ENCODE results near the gene TBC1D1.

TBC1D1 gene

DNA sequence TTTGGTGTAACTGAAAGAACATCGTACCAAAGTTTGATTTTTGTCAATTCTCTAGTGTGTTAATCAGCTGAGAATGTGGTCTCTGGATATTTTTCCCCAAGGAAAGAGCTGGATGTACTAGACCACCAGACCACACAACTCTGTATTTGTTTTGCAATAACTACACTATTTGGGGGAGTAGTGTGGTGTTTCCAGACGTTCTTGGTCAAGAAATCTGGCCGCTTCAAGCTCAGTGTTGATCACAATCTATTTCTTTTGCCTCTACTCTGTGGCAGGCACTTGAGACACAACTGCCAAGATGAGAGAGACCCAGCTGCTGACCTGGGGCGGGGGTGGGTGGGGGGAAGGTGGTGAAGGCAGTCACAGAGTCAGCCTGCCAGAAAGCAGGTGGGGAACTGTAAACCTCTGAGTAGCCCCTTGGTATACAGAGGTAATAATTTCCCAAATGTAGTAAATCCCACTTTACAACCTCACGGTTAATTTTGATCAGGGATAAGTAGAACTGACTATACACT is 99.9 kb downstream of the TBC1D1 start:
- no peak overlapping the region for H3K4me3 ChIP-seq (ENCODE audit: low read depth, low read length)
- no peaks in the 10 kb centered on the region for H3K9me3 ChIP-seq (ENCODE audit: control insufficient read depth, insufficient read depth, low read length)
- H3K4me1 ChIP-seq (ENCODE audit: control insufficient read depth, insufficient read depth, low read length), result peaks cover 41% of the 10 kb centered on the region
- H3K9ac ChIP-seq (ENCODE audit: low read depth, low read length), result no peak overlapping the region
- H3K36me3 ChIP-seq (ENCODE audit: control insufficient read depth, insufficient read depth, low read length), result no peaks in the 10 kb centered on the region
- H3K27me3 ChIP-seq (ENCODE audit: control insufficient read depth, insufficient read depth, low read length), result no peaks in the 10 kb centered on the region

DNA sequence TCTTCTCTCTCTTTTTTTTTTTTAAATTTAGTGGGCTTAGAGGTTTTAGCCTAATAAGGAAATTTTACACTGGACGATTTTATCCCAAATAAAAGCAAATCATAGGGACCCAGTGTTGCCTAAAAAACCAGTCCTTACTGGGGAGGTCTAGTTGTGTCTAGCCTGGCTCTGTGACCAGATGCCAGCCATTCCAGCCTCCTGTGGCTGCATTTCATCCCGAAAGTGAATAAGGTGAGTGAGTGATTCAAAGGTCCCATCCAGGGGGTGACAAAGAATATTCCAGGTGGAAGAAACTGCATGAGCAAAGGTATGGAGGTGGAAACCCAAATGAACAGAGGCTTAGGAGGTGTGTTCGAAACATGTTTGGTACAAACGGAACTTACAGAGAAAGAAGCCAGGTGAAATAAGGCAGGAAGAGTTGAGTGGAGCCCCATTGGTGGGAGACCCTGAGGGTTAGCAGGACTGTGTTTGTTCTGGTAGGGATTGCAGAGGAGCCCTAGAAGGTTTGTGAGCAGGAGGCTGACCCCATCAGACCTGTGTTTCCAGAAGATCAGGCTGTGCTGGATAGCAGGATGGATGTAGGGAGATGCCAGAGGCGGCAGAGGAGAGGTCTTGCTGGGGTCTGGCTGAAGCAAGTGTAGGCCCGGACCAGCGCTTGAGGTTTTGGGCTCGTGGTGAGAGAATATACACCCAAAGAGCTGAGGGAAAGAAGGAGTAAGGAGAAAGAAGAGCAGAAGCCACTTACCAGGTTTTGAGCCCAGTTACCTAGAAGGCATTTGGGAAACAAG is 100.9 kb downstream of the TBC1D1 start:
- Histone ChIP-seq H3K27me3 (ENCODE audit: control insufficient read depth, insufficient read depth, low read length) (no peaks in the 10 kb centered on the region), H3K9ac (ENCODE audit: low read depth, low read length) (no peak overlapping the region), H3K4me3 (ENCODE audit: low read depth, low read length) (no peak overlapping the region), H3K4me1 (ENCODE audit: control insufficient read depth, insufficient read depth, low read length) (peaks cover 40% of the 10 kb centered on the region), H3K36me3 (ENCODE audit: control insufficient read depth, insufficient read depth, low read length) (no peaks in the 10 kb centered on the region), H3K9me3 (ENCODE audit: control insufficient read depth, insufficient read depth, low read length) (no peaks in the 10 kb centered on the region)

DNA sequence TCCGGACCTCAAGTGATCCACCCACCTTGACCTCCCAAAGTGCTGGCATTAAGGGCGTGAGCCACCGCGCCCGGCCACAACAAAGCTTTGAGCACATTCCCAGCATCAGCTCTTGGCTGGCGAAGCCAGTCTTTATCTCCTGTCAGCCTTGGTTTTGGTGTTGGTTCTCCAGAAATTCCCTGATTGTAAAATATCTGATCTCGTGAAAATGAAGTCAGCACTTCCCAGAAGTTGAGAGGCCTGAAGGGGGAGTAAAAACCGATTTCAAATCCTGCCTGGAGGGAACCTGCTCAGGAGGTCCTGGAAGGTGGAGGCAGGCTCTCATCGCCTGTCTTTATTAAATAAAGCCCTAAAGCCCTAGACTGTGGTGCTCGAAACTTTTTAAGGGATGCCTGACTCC is 102.9 kb downstream of the TBC1D1 start:
- Histone ChIP-seq H3K4me3 (ENCODE audit: low read depth, low read length) (no peak overlapping the region), H3K9me3 (ENCODE audit: control insufficient read depth, insufficient read depth, low read length) (no peaks in the 10 kb centered on the region), H3K4me1 (ENCODE audit: control insufficient read depth, insufficient read depth, low read length) (peaks cover 28% of the 10 kb centered on the region), H3K27me3 (ENCODE audit: control insufficient read depth, insufficient read depth, low read length) (no peaks in the 10 kb centered on the region), H3K36me3 (ENCODE audit: control insufficient read depth, insufficient read depth, low read length) (no peaks in the 10 kb centered on the region), H3K9ac (ENCODE audit: low read depth, low read length) (no peak overlapping the region)

DNA sequence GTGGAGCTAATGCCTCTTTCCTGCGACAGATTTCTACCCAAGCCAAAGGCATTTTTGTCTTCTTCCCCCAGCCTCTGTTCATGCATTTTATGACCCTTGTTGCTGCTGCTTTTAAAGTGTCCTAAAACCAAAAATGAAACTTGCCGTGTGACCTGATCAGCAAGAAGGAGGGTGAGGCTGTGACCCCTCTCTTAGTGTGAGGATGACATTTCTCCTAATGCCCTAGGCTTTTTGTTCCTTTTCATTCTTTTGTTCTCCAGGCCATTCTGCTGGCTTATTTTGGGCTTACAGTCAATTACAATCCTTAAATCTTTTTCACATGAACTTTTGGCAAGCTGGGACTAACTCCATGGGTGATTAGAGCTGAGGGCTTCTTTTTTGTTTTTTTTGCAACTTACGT is 103.7 kb downstream of the TBC1D1 start:
- peaks cover 21% of the 10 kb centered on the region for H3K4me1 ChIP-seq (ENCODE audit: control insufficient read depth, insufficient read depth, low read length)
- H3K9ac ChIP-seq (ENCODE audit: low read depth, low read length), result no peak overlapping the region

DNA sequence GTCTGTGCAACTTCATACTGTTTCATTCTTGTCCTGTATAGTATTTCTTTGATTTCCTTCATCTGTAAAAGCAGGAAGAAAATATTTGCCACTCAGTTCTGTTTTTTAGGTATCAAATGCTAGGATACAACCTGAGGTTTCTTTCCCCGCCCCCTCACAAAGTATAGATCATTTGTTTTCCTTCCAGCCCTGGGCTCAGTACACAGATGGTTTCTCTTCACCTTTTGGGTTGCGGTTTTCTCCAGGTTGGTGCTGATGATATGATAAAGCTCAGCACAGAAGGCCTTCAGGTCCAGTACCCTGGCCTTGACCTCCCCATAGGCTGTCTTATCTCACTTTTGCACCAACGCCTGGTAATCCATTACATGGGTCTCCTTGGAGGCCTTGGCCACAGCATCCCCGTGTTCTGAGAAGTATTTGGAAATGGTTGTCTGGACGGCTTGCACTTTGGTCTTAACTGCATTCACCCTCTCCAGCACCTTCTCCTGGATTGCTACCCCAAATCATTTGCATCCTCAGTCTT is 104.5 kb downstream of the TBC1D1 start:
- H3K4me3 ChIP-seq (ENCODE audit: low read depth, low read length), result no peak overlapping the region
- H3K36me3 ChIP-seq (ENCODE audit: control insufficient read depth, insufficient read depth, low read length), result no peaks in the 10 kb centered on the region
- H3K9ac ChIP-seq (ENCODE audit: low read depth, low read length), result no peak overlapping the region
- peaks cover 18% of the 10 kb centered on the region for H3K4me1 ChIP-seq (ENCODE audit: control insufficient read depth, insufficient read depth, low read length)
- no peaks in the 10 kb centered on the region for H3K9me3 ChIP-seq (ENCODE audit: control insufficient read depth, insufficient read depth, low read length)
- H3K27me3 ChIP-seq (ENCODE audit: control insufficient read depth, insufficient read depth, low read length), result no peaks in the 10 kb centered on the region

More for the DNA sequence above, 103.7 kb downstream of the TBC1D1 start:
- H3K36me3 ChIP-seq (ENCODE audit: control insufficient read depth, insufficient read depth, low read length), result no peaks in the 10 kb centered on the region
- H3K4me3 ChIP-seq (ENCODE audit: low read depth, low read length), result no peak overlapping the region
- no peaks in the 10 kb centered on the region for H3K9me3 ChIP-seq (ENCODE audit: control insufficient read depth, insufficient read depth, low read length)
- no peaks in the 10 kb centered on the region for H3K27me3 ChIP-seq (ENCODE audit: control insufficient read depth, insufficient read depth, low read length)

DNA sequence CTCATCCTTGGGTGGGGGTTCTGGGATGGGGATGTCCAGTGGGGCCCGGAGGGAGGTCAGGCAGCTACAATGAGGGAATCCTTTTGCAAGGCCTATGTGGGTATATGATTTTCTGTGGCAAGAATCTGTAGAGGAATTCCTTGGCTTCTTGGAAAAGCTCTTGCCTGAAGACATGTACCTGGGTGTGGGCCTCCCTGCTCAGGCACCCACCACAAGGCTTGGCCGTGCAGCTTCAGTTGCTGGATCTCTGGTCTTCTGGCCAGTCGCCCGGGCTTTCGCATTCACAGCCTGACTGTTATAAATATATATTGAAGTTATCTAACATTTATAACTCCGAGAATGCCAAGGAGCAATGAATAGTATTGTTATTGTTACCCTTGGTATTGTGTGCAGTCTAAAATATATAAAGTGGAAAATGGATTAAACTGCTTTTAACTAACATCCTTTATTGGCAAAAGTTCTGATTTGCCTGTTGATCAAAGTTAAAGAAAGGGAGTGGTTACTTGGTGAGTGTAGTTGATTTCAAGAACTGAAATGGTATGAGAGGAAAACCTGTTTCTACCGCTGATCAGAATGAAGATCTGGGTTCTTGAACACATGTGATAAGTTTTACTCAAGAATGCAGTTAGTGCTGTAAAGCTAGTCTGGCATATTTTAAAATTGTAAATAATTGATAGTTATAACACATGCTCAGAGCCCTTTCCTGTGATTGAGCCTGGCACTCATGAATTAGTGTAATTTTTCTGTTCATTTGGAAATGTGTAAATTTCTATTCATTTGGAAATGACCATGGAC is 105.3 kb downstream of the TBC1D1 start:
- Histone ChIP-seq H3K4me3 (ENCODE audit: low read depth, low read length) (no peak overlapping the region), H3K4me1 (ENCODE audit: control insufficient read depth, insufficient read depth, low read length) (peaks cover 14% of the 10 kb centered on the region), H3K9me3 (ENCODE audit: control insufficient read depth, insufficient read depth, low read length) (no peaks in the 10 kb centered on the region), H3K27me3 (ENCODE audit: control insufficient read depth, insufficient read depth, low read length) (no peaks in the 10 kb centered on the region), H3K36me3 (ENCODE audit: control insufficient read depth, insufficient read depth, low read length) (no peaks in the 10 kb centered on the region), H3K9ac (ENCODE audit: low read depth, low read length) (no peak overlapping the region)

DNA sequence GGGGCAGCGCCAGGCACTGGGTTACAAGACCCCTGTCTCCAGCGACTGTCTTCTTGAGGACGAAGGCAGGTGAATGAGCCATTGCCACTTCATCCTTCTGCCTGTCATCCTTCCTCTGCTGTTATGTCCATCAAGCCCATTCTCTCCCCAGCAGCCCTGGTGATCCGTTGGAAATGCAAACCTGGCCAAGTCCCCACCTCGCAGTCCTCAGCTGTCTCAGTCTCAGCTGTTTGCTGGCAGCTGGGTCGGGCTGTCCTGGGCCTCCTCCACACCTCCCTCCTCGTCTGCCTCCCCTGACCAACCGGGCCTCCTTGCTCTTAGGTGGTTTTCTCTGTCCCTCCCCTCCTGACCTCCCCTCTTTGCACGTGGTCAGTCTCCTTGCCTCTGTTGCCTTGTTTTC is 107.3 kb downstream of the TBC1D1 start:
- H3K4me1 ChIP-seq (ENCODE audit: control insufficient read depth, insufficient read depth, low read length), result peaks cover 29% of the 10 kb centered on the region
- H3K9ac ChIP-seq (ENCODE audit: low read depth, low read length), result no peak overlapping the region
- no peaks in the 10 kb centered on the region for H3K9me3 ChIP-seq (ENCODE audit: control insufficient read depth, insufficient read depth, low read length)
- no peak overlapping the region for H3K4me3 ChIP-seq (ENCODE audit: low read depth, low read length)
- no peaks in the 10 kb centered on the region for H3K36me3 ChIP-seq (ENCODE audit: control insufficient read depth, insufficient read depth, low read length)
- H3K27me3 ChIP-seq (ENCODE audit: control insufficient read depth, insufficient read depth, low read length), result no peaks in the 10 kb centered on the region

DNA sequence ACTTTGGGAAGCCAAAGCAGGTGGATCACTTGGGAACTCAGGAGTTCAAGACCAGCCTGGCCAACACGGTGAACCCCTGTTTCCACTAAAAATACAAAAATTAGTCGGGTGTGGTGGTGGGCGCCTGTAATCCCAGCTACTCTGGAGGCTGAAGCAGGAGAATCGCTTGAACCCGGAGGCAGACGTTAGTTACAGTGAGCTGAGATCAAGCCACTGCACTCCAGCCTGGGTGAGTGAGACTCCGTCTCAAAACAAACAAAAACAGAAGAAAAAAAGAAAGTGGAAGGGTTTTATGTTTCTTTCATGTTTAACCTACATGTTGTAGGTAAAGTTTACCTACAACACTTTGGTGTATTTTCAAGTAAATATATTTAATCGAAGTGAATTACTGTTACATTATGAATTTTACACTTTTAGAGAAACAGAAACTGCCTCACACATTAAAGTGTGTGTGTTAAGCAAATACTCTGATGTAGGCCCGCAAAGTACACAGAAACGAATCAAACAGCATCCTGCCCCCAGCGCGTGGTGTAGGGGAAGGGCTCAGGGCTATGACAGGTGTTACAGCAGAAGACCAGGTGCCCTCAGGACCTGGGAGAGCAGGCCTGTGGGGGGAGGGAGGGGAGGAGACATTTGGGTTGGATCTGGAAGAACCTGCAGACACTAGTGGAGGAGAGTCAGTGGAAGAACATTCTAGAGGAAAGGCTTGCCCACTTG is 108.3 kb downstream of the TBC1D1 start:
- no peaks in the 10 kb centered on the region for H3K27me3 ChIP-seq (ENCODE audit: control insufficient read depth, insufficient read depth, low read length)
- no peak overlapping the region for H3K9ac ChIP-seq (ENCODE audit: low read depth, low read length)
- no peaks in the 10 kb centered on the region for H3K36me3 ChIP-seq (ENCODE audit: control insufficient read depth, insufficient read depth, low read length)
- H3K9me3 ChIP-seq (ENCODE audit: control insufficient read depth, insufficient read depth, low read length), result no peaks in the 10 kb centered on the region
- H3K4me3 ChIP-seq (ENCODE audit: low read depth, low read length), result no peak overlapping the region
- peaks cover 28% of the 10 kb centered on the region for H3K4me1 ChIP-seq (ENCODE audit: control insufficient read depth, insufficient read depth, low read length)

DNA sequence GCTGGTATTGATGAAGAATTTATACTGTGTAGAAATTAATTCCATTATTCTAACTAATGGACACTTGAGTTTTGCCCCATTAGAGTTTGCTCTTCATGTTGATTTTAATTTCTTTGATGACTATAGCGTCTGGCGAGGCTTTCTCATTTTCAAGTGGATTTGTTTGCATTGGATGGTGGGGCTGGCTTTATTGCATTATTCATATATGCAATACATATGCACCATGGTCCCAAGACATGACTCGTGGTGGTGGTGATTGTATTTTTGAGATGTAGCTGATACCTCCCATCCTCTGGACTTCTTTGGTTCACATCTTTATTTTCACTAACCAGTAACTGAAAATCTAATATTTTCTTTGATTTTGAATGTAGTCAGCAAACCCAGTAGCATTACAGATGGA is 109.1 kb downstream of the TBC1D1 start:
- Histone ChIP-seq H3K36me3 (ENCODE audit: control insufficient read depth, insufficient read depth, low read length) (no peaks in the 10 kb centered on the region), H3K9ac (ENCODE audit: low read depth, low read length) (no peak overlapping the region), H3K4me1 (ENCODE audit: control insufficient read depth, insufficient read depth, low read length) (peaks cover 24% of the 10 kb centered on the region), H3K4me3 (ENCODE audit: low read depth, low read length) (no peak overlapping the region), H3K27me3 (ENCODE audit: control insufficient read depth, insufficient read depth, low read length) (no peaks in the 10 kb centered on the region), H3K9me3 (ENCODE audit: control insufficient read depth, insufficient read depth, low read length) (no peaks in the 10 kb centered on the region)

DNA sequence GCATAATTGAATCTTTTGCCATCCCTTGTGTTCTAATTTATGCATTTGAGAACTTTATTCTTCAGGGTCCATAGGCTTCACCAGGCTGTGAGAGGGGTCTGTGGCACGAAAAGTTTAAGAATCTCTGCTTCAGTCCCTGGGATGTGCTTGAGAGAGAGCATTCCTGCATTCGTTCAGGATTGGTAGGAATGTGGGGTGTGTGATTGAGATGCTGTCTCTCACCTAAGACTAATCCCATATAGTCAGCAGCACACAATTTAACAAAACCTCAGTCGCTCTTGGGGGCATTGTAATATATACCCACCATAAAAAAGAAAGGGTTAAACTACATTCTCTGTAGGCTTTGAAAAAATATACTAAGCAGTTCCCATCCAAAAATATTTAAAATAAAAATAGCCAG is 111.0 kb downstream of the TBC1D1 start:
- peaks cover 20% of the 10 kb centered on the region for H3K4me1 ChIP-seq (ENCODE audit: control insufficient read depth, insufficient read depth, low read length)
- H3K9me3 ChIP-seq (ENCODE audit: control insufficient read depth, insufficient read depth, low read length), result no peaks in the 10 kb centered on the region
- no peak overlapping the region for H3K9ac ChIP-seq (ENCODE audit: low read depth, low read length)
- H3K27me3 ChIP-seq (ENCODE audit: control insufficient read depth, insufficient read depth, low read length), result no peaks in the 10 kb centered on the region
- H3K36me3 ChIP-seq (ENCODE audit: control insufficient read depth, insufficient read depth, low read length), result no peaks in the 10 kb centered on the region
- no peak overlapping the region for H3K4me3 ChIP-seq (ENCODE audit: low read depth, low read length)

DNA sequence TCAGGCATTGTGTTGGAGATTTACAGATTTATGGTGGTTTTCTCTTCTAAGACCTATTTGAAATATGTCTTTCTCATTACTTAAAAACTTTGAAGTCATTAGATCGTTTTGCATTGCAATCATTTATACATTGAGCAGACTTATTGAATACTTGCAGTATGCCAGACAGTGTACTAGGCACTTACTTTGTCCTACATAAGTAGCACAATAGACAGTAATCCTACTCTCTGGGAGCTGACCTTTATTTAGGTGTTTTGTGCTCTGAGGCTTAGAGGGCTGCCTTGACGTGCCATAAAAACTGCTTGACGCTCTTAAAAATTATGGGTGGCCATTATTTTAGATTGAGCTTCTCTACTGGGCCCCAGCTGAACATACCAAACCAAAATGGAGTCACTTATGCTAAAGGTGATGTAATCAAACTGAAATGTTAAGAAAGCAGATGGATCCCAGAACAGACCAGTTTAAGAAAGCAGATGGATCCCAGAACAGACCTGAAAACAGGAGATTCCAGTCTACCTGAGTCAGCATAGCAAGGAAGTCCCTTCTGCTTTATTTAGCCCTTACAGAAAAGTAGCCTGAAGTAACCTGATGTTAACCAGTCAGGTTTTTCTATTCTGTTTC is 111.7 kb downstream of the TBC1D1 start:
- Histone ChIP-seq H3K9ac (ENCODE audit: low read depth, low read length) (no peak overlapping the region), H3K36me3 (ENCODE audit: control insufficient read depth, insufficient read depth, low read length) (no peaks in the 10 kb centered on the region), H3K4me1 (ENCODE audit: control insufficient read depth, insufficient read depth, low read length) (peaks cover 20% of the 10 kb centered on the region), H3K27me3 (ENCODE audit: control insufficient read depth, insufficient read depth, low read length) (no peaks in the 10 kb centered on the region), H3K4me3 (ENCODE audit: low read depth, low read length) (no peak overlapping the region), H3K9me3 (ENCODE audit: control insufficient read depth, insufficient read depth, low read length) (no peaks in the 10 kb centered on the region)

All from iPS-15b (cell line).